Loucy (cell line): ENCODE data around the gene CEPT1.

Experiments
- H2AFZ ChIP-seq: fragments of 200-600 bp; sonication (generic); 2 replicates; pipeline ENCODE4 v1.6.0; 2016; ENCODE audit warnings: antibody characterized with exemption, mild to moderate bottlenecking, low read length, moderate library complexity
- H3F3A ChIP-seq: fragments of 200-600 bp; 2 replicates; pipeline ENCODE4 v1.6.0; 2016; ENCODE audit warnings: antibody characterized with exemption, low read depth, mild to moderate bottlenecking
- H3K27me3 ChIP-seq: fragments of 200-600 bp; sonication (generic); 2 replicates; pipeline ENCODE4 v1.6.1; 2014; ENCODE audit warnings: low read length, mild to moderate bottlenecking; ENCODE audit not compliant: insufficient read depth, poor library complexity, severe bottlenecking
- H3K36me3 ChIP-seq: fragments of 200-600 bp; sonication (generic); 2 replicates; pipeline ENCODE4 v1.6.1; 2016; ENCODE audit warnings: low read length; ENCODE audit not compliant: insufficient read depth
- H3K4me1 ChIP-seq: fragments of 200-600 bp; sonication (generic); 2 replicates; pipeline ENCODE4 v1.5.1; 2014; ENCODE audit warnings: low read length, mild to moderate bottlenecking; ENCODE audit not compliant: insufficient read depth, poor library complexity, severe bottlenecking
- H3K4me2 ChIP-seq: fragments of 200-600 bp; sonication (generic); 2 replicates; pipeline ENCODE4 v1.6.0; 2014; ENCODE audit warnings: antibody characterized with exemption, low read length, low read depth, mild to moderate bottlenecking; ENCODE audit not compliant: poor library complexity, severe bottlenecking
- H3K4me3 ChIP-seq: fragments of 200-600 bp; sonication (generic); 2 replicates; pipeline ENCODE4 v1.5.1; 2014; ENCODE audit warnings: low read length, mild to moderate bottlenecking, mixed read lengths; ENCODE audit not compliant: poor library complexity, severe bottlenecking
- H3K79me2 ChIP-seq: fragments of 200-600 bp; sonication (generic); 2 replicates; pipeline ENCODE4 v1.6.1; 2014; ENCODE audit warnings: low read length; ENCODE audit not compliant: insufficient read depth
- H3K9ac ChIP-seq: fragments of 200-600 bp; sonication (generic); 2 replicates; pipeline ENCODE4 v1.6.0; 2014; ENCODE audit warnings: mild to moderate bottlenecking, low read depth, low read length, moderate library complexity; ENCODE audit not compliant: poor library complexity, severe bottlenecking
- H3K9me2 ChIP-seq: fragments of 200-600 bp; sonication (generic); replicated peaks from 2 replicates; pipeline ENCODE4 v1.6.1; 2016; ENCODE audit warnings: low read depth, low read length, mixed read lengths
- H3K9me3 ChIP-seq: fragments of 200-600 bp; sonication (generic); 2 replicates; pipeline ENCODE4 v1.6.1; 2014; ENCODE audit warnings: mild to moderate bottlenecking, antibody characterized with exemption, low read length, low read depth; ENCODE audit not compliant: insufficient read depth
- H4K20me1 ChIP-seq: fragments of 200-600 bp; sonication (generic); 2 replicates; pipeline ENCODE4 v1.6.0; 2014; ENCODE audit warnings: antibody characterized with exemption, low read length, mild to moderate bottlenecking; ENCODE audit not compliant: insufficient read depth, poor library complexity, severe bottlenecking
- EZH2phosphoT487 ChIP-seq: fragments of 200-600 bp; IDR thresholded peaks from 2 replicates; pipeline ENCODE4 v1.6.1; 2018; ENCODE audit warnings: antibody characterized with exemption, mild to moderate bottlenecking, moderate library complexity, borderline replicate concordance
- TF ChIP-seq, protein P1 (sequence below): fragments of 200-600 bp; sonication (generic); conservative IDR thresholded peaks from 2 replicates; pipeline ENCODE4 v1.5.1; 2014; ENCODE audit warnings: mild to moderate bottlenecking, antibody characterized with exemption, low read length

Gene CEPT1

DNA sequence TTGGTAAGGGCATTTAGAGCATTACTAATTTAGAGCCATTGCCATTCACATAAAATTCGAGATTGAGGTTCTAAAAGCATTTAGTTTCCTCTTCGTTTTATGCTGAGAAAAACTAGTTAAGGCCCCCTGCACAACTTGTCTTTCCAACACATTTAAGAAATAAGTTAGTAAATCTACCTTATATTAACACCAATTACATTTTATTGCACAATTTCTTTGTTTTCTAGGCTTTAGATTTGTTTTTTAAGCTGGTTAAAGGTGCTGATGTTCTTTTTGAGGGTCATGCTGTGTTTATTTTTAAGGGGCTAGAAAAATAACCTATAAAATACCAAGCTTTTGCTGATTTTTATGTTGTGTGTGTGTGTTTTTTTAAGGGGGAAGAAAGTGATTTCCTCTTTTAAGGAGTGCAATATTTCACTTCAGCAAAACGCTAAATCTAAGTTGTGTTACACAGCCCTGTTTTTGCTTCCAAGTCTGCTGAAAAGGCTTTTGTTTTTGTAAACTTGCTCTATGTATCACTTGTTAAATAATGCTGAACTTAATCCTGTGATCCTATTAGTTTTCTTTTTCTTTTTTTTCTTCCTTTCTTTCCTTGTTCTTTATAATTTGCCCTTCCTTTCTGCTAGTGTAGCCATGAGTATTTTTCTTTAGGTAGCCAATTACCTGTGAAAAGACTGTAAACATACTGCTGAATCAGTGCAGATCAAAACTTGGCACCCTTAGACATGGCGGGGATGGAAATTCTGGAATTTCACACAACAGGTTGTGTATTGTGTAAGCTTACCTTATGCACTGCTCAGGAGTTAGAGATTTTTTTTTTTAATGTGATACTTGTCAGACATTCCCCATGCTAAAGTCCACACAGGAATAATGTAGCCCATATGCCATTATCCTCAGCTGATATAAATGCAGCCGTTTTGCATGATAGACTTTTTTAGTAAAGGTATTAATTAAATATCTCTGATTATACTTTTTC, 1.5 kb downstream of the CEPT1 start:
- Histone ChIP-seq H2AFZ (no peak overlapping the region), H3K4me1 (peaks cover 65% of the 10 kb centered on the region), H3F3A (no peaks in the 10 kb centered on the region), H3K9me3 (no peaks in the 10 kb centered on the region), H3K4me2 (peak overlapping the region; percentile 99), H3K9me2 (no peaks in the 10 kb centered on the region), H3K36me3 (no peaks in the 10 kb centered on the region), H4K20me1 (peaks cover 47% of the 10 kb centered on the region), H3K4me3 (peak overlapping the region; percentile 98), H3K9ac (peak overlapping the region; percentile 87), H3K79me2 (peaks cover 87% of the 10 kb centered on the region), H3K27me3 (no peaks in the 10 kb centered on the region)
- TF ChIP-seq, protein P1, sequence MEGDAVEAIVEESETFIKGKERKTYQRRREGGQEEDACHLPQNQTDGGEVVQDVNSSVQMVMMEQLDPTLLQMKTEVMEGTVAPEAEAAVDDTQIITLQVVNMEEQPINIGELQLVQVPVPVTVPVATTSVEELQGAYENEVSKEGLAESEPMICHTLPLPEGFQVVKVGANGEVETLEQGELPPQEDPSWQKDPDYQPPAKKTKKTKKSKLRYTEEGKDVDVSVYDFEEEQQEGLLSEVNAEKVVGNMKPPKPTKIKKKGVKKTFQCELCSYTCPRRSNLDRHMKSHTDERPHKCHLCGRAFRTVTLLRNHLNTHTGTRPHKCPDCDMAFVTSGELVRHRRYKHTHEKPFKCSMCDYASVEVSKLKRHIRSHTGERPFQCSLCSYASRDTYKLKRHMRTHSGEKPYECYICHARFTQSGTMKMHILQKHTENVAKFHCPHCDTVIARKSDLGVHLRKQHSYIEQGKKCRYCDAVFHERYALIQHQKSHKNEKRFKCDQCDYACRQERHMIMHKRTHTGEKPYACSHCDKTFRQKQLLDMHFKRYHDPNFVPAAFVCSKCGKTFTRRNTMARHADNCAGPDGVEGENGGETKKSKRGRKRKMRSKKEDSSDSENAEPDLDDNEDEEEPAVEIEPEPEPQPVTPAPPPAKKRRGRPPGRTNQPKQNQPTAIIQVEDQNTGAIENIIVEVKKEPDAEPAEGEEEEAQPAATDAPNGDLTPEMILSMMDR: no peak
- no peak for TF ChIP-seq EZH2phosphoT487

DNA sequence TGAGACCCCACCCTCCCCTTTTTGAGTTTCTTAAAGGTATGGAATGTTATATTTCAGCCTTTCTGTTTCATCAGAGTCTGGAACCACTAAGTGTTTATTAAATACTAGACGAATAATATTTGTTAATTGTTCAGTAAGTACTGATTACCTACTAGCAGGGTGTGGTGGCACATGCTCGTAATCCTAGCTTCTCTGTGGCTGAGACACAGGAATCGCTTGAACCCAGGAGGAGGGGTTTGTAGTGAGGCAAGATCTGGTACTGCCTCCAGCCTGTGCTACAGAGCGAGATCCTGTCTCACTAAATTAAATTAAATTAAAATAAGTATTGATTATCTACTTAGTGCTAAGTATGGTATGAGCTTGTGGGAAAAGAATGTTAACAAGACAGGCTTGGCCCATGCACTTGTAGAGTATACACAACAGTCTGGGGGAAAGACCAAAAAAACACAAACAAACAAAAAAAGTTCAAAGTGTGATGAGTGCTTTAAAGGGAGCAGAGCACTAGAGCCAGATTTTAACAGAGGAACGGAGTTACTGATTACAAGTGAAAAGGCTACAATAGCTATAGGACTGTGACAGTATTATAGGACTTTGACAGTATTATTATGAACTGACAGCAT, 2.4 kb downstream of the CEPT1 start:
- Histone ChIP-seq H3K79me2 (peaks cover 93% of the 10 kb centered on the region), H3K9ac (peak overlapping the region; percentile 87), H3K9me2 (no peaks in the 10 kb centered on the region), H3K4me3 (peak overlapping the region; percentile 98), H3K4me2 (peak overlapping the region; percentile 99), H3K27me3 (no peaks in the 10 kb centered on the region), H3F3A (no peaks in the 10 kb centered on the region), H2AFZ (no peak overlapping the region), H3K36me3 (no peaks in the 10 kb centered on the region), H3K9me3 (no peaks in the 10 kb centered on the region), H4K20me1 (peaks cover 56% of the 10 kb centered on the region), H3K4me1 (peaks cover 72% of the 10 kb centered on the region)
- TF ChIP-seq, protein P1: no peak
- TF ChIP-seq EZH2phosphoT487: no peak

DNA sequence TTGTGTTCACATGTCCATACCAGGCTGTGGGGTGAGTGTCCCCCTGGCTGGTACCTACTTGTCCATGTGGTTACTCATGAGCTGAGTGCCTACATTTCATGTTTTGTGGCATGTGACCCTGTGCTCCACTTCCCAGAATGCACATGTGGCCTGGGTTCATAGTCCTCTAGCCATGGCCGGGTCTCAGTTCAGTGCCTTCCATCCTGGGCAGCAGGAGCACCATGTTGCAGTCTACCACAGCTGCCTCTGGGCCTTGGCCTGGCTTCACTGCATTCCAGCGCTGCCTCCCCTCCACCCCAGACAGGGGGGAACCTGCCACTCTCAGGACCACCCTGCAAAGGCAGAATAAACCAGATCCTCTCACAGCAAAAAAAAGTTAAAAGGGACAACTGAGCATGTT, 5.5 kb downstream of the CEPT1 start:
- no peaks in the 10 kb centered on the region for H3K9me3 ChIP-seq
- H3K36me3 ChIP-seq: peaks cover 30% of the 10 kb centered on the region
- H3K9me2 ChIP-seq: no peaks in the 10 kb centered on the region
- no peaks in the 10 kb centered on the region for H3F3A ChIP-seq
- no peak overlapping the region for H3K4me3 ChIP-seq
- peaks cover 85% of the 10 kb centered on the region for H3K4me1 ChIP-seq
- peak overlapping the region; percentile 52 for H3K4me2 ChIP-seq
- no peaks in the 10 kb centered on the region for H3K27me3 ChIP-seq
- H4K20me1 ChIP-seq: peaks cover 79% of the 10 kb centered on the region
- no peak overlapping the region for H3K9ac ChIP-seq
- TF ChIP-seq, protein P1: no peak
- TF ChIP-seq EZH2phosphoT487: no peak
- no peak overlapping the region for H2AFZ ChIP-seq
- H3K79me2 ChIP-seq: peaks cover 99% of the 10 kb centered on the region
